K562 treated with DMSO at 1 percent for 4 hours (cell line): ENCODE results near the gene PSMA4. TPM values are rescaled to one million over a fixed set of nuclear protein-coding genes. Genes with fewer than 3 reads are reported as not detected.

Source experiments
- total RNA-seq: library from RNA; unstranded; fragments of 300-600 nt; gene quantifications from 2 replicates; pipeline ENCODE4 v1.2.3, GENCODE V29; 2022; ENCODE audit not compliant: insufficient read depth

PSMA4 gene
- 514 and 533 TPM in 2 replicates for total RNA-seq

GRCh38 chr15:78540141-78540870, at the start of gene PSMA4:
PSMA4 (plus strand) TSS chr15:78540444; CDS start chr15:78541928, 1,484 bp downstream.

GRCh38 chr15:78506971-78507830, 33.0 kb upstream of the PSMA4 start, which contains the start of gene HYKK:
HYKK (plus strand) TSS chr15:78507577; CDS start chr15:78513089, 5,512 bp downstream.

GRCh38 chr15:78565097-78565950, 25.1 kb downstream of the PSMA4 start, which contains the start of gene CHRNA5:
CHRNA5 (plus strand) TSS chr15:78565520; CDS start chr15:78565720, 200 bp downstream.

Other genes with a start within 250 kb of the PSMA4 start
- gene SKIC8, start 240.8 kb upstream of the PSMA4 start, total RNA-seq = 46.0 and 48.4 TPM in 2 replicates
- gene CRABP1, start 200.1 kb upstream of the PSMA4 start, total RNA-seq = not detected in 2 replicates
- gene IREB2, start 102.2 kb upstream of the PSMA4 start, total RNA-seq = 16.9 and 34.6 TPM in 2 replicates
- 2.5 and 2.9 TPM in 2 replicates for gene HYKK, start 32.9 kb upstream of the PSMA4 start, total RNA-seq
- gene CHRNA5, start 25.1 kb downstream of the PSMA4 start, total RNA-seq = 3.1 and 3.8 TPM in 2 replicates
- not detected in 2 replicates for gene CHRNA3, start 80.6 kb downstream of the PSMA4 start, total RNA-seq
- not detected in 2 replicates for gene CHRNB4, start 100.8 kb downstream of the PSMA4 start, total RNA-seq